NCI-H2227 (cell line): Measurements from ENCODE around the gene KIAA1217.
A peak's percentile ranks its signal among the peaks of the same experiment; 100 is the strongest.
"Not testable (repeated sequence)": the region's sequence is repeated elsewhere in the genome, so short reads cannot be mapped to it uniquely, and the experiment has no call there.

Experiments
- DNase-seq: peaks from one replicate; lab custom pipeline; 2025; ENCODE audit not compliant: unreplicated experiment; lab: John Stamatoyannopoulos, UW

Gene KIAA1217

GRCh38 chr10:24438800-24439199 is 229.9 kb downstream of the KIAA1217 start:
- DNase-seq: no peak

DNA sequence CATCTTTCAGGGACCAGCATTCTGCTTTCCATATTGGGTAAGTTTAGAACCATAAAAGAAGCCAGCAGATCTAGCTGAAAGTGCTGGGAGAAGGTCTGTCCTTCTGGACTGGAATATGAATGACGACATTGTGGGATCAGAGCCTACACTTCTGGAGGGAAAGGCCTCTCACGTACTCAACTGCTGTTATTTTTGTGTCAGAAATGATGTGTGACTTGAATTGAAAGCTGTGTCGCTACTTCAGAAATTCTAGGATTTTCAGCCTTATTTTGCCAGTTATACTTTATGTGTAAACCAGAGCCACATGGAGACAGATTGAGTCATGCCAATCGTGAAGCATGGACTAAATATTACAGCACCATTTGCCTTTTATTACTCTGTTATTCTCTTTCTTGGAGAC is 231.0 kb downstream of the KIAA1217 start:
- no peak for DNase-seq

DNA sequence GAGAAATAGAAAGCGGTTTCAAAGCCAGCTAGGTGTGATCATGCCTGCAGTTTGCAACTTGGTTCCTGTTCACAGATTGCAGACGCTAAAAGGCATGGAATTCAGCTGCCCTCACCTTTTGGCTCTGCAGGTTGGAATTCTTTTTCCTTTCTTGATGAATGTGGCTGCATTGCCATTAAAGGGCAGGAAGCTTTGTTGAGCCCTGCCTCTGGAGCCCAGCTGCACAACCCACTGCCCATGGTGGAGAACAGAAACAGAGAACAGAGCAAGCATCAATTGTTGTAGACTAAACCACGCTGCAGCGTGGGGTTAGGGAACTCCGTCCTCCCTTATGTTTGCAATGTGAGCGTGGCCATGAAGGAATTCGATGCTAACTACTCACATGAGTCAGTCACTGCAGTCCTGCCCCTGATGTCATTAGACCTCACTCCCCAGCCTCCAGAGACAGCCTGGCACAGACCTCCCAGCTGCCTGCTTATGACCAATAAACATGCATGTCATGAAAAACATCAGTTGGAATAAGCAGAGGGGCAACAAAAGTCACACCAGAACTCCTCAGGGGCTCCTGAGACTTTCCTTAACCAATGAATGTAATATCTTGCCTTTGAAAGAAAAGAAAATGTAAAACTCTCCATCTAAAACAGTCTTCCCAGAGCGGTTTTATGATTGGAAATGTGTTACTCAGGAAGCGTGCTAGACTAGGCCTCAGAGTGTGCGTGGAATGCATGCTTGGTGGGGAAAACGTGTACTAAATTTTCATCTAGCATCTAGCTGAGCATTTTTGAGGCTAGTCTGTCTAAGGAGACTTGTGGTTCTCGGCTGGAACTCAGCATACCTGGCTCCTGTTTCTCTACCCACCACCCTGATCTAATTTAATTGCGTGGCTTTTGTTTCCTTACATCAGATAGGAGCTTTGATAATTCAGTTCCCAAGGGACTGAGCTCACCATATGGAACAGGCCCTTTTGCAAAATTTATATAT is 232.2 kb downstream of the KIAA1217 start:
- DNase-seq: no peak

DNA sequence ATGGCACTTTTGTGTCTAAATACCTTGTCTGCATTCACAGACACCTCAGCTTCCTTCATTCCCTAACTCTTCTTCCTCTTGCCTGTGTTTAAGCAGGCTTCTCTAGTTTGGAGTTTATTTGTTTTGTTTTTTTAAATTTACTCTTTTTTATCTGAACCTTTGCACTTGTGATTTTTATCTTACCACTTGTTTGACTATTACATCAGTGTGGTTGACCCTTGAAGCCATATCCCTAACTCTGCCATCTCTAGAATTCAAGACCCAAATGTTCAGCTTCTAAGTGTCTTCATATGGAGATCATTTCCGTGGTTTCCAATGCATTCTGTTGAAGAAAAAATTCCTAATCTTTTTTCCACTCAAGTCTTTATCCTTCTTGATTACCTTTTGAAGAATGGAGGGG is 233.3 kb downstream of the KIAA1217 start:
- DNase-seq: no peak

GRCh38 chr10:24442641-24443174 is 233.8 kb downstream of the KIAA1217 start:
- DNase-seq: not testable (repeated sequence)

- DNase-seq: no peak
Observed at GRCh38 chr10:24444337-24444736, 235.4 kb downstream of the KIAA1217 start.

GRCh38 chr10:24445958-24446357 is 237.0 kb downstream of the KIAA1217 start:
- not testable (repeated sequence) for DNase-seq

DNA sequence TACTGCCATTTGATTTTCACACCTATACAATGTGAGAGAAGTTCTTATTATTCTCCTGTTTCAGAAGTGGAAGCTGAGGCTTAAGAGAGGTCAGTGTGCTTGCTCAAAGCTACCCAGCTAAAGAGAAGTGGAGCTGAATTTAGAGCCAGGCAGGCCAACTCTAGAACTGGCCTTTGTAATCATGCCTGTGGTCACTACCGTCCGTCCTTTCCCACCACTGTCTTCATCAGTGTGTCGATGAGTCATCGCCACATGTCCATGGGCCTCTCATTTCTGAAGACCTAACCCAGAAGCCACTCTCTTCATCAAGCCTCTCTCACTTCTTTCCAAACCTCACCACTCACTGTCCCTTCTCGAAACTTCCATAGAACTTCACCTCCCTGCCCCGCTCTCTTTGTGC is 237.8 kb downstream of the KIAA1217 start:
- DNase-seq: no peak

- DNase-seq: no peak
Observed at GRCh38 chr10:24448351-24448999, 239.5 kb downstream of the KIAA1217 start.

DNA sequence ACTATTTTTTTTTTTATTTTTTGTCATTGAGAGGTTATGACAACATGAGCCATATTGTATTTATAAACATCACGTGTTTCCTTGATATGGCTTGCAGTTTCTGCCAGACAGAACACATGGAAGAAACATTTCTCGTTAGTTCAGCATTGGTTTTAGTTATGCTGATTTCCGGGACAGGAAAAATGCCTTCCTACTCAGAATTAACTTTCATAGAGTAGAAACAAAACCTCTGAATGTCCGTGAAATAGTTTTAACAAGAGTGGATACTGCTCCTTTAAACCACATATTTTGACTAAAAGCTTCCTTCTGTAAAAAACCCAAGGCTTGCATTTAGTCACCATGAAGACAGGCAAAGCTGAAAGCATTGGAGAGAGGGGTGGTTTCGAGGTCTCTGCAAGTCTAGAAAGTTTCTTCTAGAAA is 240.4 kb downstream of the KIAA1217 start:
- no peak for DNase-seq

- peak; percentile 48 for DNase-seq
Observed at GRCh38 chr10:24449769-24450310, 240.9 kb downstream of the KIAA1217 start.

DNA sequence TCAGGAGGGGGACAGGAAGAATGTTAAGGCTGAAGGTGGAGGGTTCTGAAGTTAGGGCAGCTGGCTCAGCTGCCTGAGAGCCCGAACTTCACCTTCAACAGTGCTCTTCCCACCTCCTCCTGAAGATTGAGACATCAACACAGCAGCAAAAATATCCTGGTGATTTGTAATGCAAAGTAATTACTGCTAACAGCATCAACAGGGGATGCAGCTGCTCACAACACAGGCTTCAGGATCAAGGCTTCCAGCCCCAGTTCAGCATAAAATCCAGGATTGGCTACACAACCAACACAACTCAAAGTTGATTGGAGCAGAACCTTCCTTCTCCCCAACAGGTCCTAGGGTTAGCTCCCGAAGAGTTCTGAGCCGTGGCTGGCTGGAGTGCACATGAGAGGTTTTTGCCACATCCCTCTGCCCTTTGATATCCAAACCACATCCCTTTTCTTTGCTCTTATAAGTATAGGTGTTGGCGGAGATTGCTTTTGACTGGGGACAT is 242.4 kb downstream of the KIAA1217 start:
- peak; percentile 73 for DNase-seq

DNA sequence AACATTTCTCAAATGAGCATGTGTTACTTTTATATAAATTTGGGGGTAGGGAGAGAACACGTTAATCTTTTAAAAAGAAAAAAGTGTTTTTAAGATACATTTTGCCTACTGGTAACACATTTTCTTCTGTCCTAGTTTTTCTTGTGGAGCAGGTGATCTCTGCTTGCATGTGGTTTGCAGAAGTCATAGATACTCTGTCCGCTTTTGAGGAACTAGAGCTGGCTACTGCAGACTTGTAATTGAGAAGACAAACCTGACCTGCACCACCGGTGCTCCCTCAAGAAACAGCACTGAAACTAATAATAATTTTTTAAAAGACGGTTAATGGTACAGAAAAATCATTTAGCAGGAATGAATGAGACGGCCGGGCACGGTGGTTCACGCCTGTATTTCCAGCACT is 243.1 kb downstream of the KIAA1217 start:
- DNase-seq: no peak

- no peak for DNase-seq
Observed at GRCh38 chr10:24453404-24453830, 244.5 kb downstream of the KIAA1217 start.

DNA sequence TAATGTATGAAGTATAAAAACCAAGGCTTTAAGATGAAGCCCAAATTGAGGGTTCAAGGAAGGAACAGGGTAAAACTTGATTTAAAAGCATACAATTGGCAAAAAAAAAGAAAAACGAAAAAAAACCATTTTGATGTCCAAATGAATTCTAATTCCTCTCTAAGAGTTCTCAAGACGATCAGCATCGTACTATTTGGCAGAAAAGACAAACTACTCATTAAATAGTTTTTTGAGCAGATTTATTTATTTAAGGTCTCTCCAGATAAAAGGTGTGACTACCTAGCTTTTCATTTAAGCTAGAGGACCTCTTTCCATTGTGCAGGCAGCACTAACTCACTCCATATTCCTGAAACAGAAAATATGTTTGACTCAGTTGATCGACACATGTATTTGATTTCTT is 245.0 kb downstream of the KIAA1217 start:
- DNase-seq: no peak

- no peak for DNase-seq
Observed at GRCh38 chr10:24455447-24455846, 246.5 kb downstream of the KIAA1217 start.

- no peak for DNase-seq
Observed at GRCh38 chr10:24456322-24456721, 247.4 kb downstream of the KIAA1217 start.

GRCh38 chr10:24457661-24458318 is 248.9 kb downstream of the KIAA1217 start:
- DNase-seq: no peak

DNA sequence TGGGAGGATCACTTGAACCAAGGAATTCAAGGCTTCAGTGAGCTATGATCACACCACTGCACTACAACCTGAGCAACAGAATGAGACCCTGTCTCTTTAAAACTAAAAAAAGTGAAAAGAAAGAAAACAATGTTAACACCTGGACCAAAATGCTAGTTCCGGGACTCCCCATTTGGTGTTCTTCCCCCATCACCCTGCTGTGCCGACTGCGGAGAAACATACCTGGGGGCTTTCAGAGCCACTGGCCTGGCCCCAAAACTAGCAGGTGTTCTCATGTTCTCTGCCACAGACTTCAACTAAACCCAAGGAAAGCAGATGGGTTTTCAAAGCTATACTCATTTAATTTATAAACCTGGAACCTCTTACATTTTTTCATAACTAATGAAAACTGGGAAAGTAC is 250.9 kb downstream of the KIAA1217 start:
- no peak for DNase-seq

- DNase-seq: no peak
Observed at GRCh38 chr10:24462291-24462813, 253.4 kb downstream of the KIAA1217 start.
